ENCODE measurements around the gene LGR6.

DNA sequence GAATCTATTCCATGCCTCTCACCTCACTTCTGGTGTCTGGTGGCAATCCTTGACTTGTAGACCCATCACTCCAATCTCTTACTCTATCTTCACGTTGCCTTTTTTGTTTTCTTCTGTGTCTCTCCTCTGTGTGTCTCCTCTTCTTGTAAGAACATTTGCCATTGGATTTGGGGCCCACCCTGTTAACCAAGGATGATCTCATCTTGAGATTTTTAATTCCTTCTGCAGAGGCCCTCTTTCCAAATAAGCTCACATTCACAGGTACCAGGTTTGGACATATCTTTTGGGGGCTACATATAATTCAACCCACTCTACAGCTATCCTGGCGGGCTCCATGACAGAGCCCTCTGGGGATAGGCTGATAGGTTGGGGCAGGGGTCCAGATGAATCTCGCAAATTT lies 92.3 kb downstream of the LGR6 start:
- TF ChIP-seq, protein P1, sequence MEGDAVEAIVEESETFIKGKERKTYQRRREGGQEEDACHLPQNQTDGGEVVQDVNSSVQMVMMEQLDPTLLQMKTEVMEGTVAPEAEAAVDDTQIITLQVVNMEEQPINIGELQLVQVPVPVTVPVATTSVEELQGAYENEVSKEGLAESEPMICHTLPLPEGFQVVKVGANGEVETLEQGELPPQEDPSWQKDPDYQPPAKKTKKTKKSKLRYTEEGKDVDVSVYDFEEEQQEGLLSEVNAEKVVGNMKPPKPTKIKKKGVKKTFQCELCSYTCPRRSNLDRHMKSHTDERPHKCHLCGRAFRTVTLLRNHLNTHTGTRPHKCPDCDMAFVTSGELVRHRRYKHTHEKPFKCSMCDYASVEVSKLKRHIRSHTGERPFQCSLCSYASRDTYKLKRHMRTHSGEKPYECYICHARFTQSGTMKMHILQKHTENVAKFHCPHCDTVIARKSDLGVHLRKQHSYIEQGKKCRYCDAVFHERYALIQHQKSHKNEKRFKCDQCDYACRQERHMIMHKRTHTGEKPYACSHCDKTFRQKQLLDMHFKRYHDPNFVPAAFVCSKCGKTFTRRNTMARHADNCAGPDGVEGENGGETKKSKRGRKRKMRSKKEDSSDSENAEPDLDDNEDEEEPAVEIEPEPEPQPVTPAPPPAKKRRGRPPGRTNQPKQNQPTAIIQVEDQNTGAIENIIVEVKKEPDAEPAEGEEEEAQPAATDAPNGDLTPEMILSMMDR (conservative IDR thresholded peaks at IDR 0.05; ENCODE audit: low read depth, low read length) = no peak
- TF ChIP-seq SMC3 (IDR thresholded peaks at IDR 0.05; ENCODE audit: low read depth, low read length) = no peak
- TF ChIP-seq CEBPB (IDR thresholded peaks at IDR 0.05; ENCODE audit: low read depth, low read length) = no peak
